HepG2 (cell line): ENCODE measurements around the gene LUZP2.

Source experiments
- ASH2L ChIP-seq: fragments of 300-600, 200-600 bp; sonication (generic); IDR thresholded peaks from 2 replicates; pipeline ENCODE4 v1.7.0; 2017; ENCODE audit warnings: low read depth, mild to moderate bottlenecking, moderate library complexity, mixed read lengths, low read length; ENCODE audit not compliant: insufficient read length
- ATF7 ChIP-seq, 2 experiments: fragments of 450-650 bp in 1 of 2; sonication (generic) in 1 of 2; formaldehyde crosslinking in 1 of 2; IDR thresholded peaks; 2 replicates each; pipeline versions ENCODE4 v1.4.0 to v1.6.1; 2016 to 2020; ENCODE audit warnings: antibody characterized with exemption in 1 of 2, mild to moderate bottlenecking in 1 of 2, missing genetic modification reagents in 1 of 2
- NR3C1 ChIP-seq: sonication (generic); formaldehyde crosslinking; IDR thresholded peaks from 2 replicates; pipeline ENCODE4 v1.4.0; 2020; ENCODE audit warnings: missing genetic modification reagents
- REXO4 ChIP-seq: sonication (generic); formaldehyde crosslinking; IDR thresholded peaks from 2 replicates; pipeline ENCODE4 v1.8.0; 2022; ENCODE audit warnings: missing genetic modification reagents, mild to moderate bottlenecking, borderline replicate concordance
- TAF1 ChIP-seq: sonication (generic); formaldehyde crosslinking; IDR thresholded peaks from 2 replicates; pipeline ENCODE4 v1.4.0; 2020; ENCODE audit warnings: missing genetic modification reagents
- USF2 ChIP-seq, 2 experiments: sonication (generic) in 1 of 2; formaldehyde crosslinking in 1 of 2; IDR thresholded peaks; 2 replicates each; pipeline versions ENCODE4 v1.5.1 to v1.6.1; 2011 to 2020; ENCODE audit warnings: borderline replicate concordance in 1 of 2, low read depth in 1 of 2, low read length in 1 of 2, mild to moderate bottlenecking in 1 of 2, missing genetic modification reagents in 1 of 2, moderate library complexity in 1 of 2
- TF ChIP-seq, protein P1 (sequence below): sonication (generic); formaldehyde crosslinking; IDR thresholded peaks from 2 replicates; pipeline ENCODE4 v1.5.0; 2020; ENCODE audit warnings: mild to moderate bottlenecking, missing genetic modification reagents, moderate library complexity

DNA sequence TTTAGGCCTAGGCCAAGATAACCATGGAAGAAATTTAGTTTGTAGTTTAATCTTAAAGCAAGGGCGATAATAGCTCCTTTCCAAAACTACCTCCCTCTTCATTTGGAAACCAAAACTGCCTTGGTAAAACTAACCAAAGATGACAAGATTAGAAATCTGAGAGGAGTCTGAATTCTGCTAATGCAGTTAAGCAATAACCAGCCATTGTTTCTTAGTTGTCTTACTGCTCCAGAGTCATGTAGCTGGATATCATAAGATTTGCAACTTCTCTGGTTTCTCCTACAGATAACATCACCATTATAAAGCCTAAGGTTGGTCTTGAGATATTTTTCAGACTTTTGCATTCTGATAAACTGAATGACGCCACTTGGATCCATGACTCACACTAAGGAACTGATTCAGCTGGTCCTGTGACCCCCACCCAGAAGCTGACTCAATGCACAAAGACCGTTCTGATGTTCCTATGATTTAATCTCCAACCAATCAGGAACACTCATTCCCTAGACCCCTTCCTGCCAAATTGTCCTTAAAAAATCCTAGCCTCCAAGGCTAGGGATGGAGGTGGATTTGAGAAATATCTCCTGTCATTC lies 200.8 kb downstream of the LUZP2 start:
- TF ChIP-seq REXO4 (CRISPR knock-in tag) = no peak
- TF ChIP-seq TAF1 (CRISPR knock-in tag) = no peak
- TF ChIP-seq, protein P1, sequence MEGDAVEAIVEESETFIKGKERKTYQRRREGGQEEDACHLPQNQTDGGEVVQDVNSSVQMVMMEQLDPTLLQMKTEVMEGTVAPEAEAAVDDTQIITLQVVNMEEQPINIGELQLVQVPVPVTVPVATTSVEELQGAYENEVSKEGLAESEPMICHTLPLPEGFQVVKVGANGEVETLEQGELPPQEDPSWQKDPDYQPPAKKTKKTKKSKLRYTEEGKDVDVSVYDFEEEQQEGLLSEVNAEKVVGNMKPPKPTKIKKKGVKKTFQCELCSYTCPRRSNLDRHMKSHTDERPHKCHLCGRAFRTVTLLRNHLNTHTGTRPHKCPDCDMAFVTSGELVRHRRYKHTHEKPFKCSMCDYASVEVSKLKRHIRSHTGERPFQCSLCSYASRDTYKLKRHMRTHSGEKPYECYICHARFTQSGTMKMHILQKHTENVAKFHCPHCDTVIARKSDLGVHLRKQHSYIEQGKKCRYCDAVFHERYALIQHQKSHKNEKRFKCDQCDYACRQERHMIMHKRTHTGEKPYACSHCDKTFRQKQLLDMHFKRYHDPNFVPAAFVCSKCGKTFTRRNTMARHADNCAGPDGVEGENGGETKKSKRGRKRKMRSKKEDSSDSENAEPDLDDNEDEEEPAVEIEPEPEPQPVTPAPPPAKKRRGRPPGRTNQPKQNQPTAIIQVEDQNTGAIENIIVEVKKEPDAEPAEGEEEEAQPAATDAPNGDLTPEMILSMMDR = no peak
- TF ChIP-seq ASH2L = no peak
- no peak for TF ChIP-seq ATF7 (IDR thresholded peaks at IDR 0.05)
- TF ChIP-seq ATF7 (CRISPR knock-in tag; IDR thresholded peaks at IDR 0.05) = no peak
- TF ChIP-seq USF2 (IDR thresholded peaks at IDR 0.05; ENCODE audit: low read depth, low read length) = no peak
- no peak for TF ChIP-seq USF2 (CRISPR knock-in tag; IDR thresholded peaks at IDR 0.05; ENCODE audit: borderline replicate concordance)
- TF ChIP-seq NR3C1 = no peak
